GM19351 (cell line): Measurements from ENCODE around the gene EIF3CL.
"Not testable (repeated sequence)": the region's sequence is repeated elsewhere in the genome, so short reads cannot be mapped to it uniquely, and the experiment has no call there.

ENCODE experiments used
- ATAC-seq: cut with Tn5 transposase; IDR thresholded peaks from one replicate; pipeline ENCODE4 v1.9.1; 2021; ENCODE audit warnings: mild to moderate bottlenecking, moderate library complexity; ENCODE audit not compliant: unreplicated experiment

Gene EIF3CL, protein sequence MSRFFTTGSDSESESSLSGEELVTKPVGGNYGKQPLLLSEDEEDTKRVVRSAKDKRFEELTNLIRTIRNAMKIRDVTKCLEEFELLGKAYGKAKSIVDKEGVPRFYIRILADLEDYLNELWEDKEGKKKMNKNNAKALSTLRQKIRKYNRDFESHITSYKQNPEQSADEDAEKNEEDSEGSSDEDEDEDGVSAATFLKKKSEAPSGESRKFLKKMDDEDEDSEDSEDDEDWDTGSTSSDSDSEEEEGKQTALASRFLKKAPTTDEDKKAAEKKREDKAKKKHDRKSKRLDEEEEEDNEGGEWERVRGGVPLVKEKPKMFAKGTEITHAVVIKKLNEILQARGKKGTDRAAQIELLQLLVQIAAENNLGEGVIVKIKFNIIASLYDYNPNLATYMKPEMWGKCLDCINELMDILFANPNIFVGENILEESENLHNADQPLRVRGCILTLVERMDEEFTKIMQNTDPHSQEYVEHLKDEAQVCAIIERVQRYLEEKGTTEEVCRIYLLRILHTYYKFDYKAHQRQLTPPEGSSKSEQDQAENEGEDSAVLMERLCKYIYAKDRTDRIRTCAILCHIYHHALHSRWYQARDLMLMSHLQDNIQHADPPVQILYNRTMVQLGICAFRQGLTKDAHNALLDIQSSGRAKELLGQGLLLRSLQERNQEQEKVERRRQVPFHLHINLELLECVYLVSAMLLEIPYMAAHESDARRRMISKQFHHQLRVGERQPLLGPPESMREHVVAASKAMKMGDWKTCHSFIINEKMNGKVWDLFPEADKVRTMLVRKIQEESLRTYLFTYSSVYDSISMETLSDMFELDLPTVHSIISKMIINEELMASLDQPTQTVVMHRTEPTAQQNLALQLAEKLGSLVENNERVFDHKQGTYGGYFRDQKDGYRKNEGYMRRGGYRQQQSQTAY

DNA sequence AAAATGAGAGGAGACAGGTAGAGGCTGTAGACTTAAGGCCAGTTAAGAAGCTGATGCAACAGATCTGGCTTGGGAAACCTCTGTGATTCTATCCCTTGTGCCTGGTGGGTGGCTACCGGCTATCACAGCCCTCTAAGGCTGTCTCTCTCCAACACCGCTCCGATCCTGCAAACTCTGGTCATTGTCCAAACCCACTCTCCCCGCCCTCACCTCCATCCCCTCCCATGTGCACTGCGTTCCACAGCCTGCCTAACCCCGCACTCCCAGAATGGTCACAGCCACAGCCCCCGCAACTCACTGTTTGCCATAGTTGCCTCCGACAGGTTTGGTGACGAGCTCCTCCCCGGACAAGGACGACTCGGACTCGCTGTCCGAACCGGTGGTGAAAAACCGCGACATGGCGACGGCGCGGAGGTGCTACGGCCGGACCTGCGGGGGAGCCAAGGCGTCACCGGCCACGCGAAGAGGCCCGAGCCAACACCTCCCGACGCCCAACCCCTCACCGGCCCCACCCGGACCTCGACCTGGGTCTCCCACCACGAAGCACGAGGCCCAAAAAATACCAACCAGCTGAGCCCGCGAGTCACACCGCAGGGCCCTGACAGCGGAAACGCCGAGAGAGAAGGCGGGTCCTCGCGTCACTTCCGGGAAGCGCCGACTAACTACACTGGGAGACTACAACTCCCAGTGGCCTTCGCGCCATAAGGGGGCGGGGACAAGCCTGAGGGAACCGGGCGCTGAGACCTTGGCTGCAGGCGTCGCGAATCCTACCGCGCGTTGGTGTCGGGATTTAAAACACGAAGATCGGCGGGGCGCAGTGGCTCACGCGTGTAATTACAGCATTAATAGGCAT is at the start of gene EIF3CL:
Gene EIF3CL, minus strand, starts transcription at position 622 of the 853 bp plus-strand sequence. Its CDS starts 223 bp downstream, at position 399.
- peak; percentile 99 for ATAC-seq

DNA sequence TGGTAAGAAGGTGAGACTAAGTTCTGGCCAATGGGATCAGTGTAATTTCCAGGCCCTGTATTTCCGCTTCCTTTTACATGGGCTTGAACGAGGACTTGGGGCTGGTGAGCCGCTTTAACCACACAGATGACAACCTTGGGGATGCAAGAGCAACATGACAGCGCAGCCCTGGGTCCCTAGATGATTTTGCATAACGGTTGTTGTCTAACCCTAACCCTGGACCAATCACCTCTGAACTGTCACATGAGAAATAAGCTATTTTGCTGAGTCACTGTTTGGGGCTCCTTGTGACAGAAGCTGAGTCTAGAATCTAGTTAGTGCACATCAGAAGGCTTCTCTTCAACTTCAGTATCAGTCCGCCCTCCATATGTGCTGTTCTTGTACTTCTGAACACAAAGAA is 43.4 kb upstream of the EIF3CL start:
- not testable (repeated sequence) for ATAC-seq

DNA sequence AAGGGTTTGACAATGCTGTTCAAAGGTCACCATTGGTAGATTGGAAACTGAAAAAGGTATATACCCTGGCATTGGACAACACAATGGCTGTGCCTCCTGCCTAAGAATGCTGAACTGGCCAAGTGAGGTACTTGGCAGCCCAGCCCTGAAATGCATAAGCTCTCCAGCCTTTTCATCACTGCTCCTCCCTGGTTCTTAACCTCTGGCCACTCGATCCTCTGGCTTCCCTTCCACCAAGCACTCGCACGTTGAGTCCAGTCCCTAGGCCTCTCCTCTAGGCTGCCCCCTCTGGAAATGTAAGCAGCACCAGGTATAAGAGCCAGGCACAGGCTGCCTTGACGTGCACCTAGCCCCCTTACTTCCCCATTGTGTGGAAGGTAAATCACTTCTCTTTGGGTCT is 42.7 kb upstream of the EIF3CL start:
- not testable (repeated sequence) for ATAC-seq

DNA sequence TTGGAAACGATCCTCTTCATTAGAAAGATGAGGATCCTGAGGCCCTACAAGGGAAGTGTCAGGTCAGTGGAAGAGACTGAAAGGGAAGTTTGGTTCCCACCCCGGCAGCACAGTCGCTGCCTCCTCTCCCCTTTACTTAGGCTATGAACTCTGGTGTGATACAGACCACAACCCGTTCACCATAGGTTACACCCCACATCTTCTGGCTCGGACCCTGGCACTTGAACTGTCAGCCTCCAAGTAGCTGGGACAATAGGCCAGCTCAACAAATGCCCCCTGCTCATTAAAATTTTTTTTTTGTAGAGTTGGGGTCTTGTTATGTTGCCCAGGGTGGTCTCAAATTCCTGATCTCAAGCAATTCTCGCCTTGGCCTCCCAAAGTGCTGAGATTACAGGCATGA is 40.3 kb upstream of the EIF3CL start:
- ATAC-seq, result not testable (repeated sequence)

DNA sequence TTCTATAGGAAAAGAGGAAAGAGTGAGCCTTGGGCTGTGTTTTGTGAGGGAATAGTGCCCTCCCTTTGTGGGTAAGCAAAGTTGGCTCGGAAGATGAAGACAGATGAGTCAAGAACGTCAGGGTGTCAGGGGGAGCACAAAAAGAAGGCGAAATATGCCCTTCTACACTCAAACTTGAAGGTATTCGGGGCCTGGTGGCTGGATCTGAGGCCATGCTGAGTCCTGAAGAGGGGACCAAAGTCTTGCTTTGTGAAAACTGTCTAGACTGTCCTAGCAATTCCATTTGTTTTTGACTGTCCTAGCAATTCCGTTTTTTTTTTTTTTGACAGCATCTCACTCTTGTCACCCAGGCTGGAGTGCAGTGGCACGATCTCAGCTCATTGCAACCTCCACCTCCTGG is 35.3 kb upstream of the EIF3CL start:
- ATAC-seq, result not testable (repeated sequence)

DNA sequence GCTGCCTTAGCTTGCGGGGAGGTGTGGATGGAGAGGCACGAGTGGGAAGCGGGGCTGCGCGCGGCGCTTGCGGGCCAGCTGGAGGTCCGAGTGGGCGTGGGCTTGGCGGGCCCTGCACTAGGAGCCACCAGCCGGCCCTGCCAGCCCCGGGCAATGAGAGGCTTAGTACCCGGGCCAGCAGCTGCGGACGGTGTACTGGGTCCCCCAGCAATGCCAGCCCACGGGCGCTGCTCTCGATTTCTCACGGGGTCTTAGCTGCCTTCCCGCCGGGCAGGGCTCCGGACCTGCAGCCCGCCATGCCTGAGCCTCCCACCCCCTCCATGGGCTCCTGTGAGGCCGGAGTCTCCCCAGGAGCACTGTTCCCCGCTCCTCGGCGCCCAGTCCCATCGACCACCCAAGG is 31.7 kb upstream of the EIF3CL start:
- not testable (repeated sequence) for ATAC-seq

DNA sequence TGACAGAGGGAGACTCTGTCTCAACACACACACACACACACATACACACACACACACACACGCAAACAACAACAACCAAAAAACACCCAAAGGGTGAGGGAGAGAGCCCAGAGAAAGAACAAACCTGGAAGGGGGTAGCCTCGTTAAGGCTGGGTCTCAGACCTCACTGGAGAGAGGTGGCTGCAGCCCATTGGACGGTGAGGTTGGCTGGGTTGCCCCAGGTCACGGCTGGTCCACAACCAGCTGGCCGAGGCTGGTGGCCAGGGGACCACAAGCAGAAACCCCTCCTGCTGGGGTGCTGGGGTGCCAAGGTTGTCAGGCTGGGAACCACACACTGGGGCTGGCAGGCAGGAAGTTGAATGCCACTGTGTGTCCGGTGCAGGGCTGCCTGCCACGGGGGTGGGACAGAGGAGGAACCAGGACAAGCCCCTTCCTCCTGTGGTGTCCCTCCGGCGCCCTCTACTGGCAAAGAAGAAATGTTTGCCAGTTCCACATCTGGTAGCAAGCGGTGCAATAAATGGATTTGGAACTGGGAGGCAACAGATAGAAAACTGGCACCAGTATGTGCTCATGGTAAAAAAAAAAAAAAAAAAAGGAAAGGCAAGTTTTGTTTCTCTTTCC is 22.5 kb upstream of the EIF3CL start:
- peak; percentile 50 for ATAC-seq

DNA sequence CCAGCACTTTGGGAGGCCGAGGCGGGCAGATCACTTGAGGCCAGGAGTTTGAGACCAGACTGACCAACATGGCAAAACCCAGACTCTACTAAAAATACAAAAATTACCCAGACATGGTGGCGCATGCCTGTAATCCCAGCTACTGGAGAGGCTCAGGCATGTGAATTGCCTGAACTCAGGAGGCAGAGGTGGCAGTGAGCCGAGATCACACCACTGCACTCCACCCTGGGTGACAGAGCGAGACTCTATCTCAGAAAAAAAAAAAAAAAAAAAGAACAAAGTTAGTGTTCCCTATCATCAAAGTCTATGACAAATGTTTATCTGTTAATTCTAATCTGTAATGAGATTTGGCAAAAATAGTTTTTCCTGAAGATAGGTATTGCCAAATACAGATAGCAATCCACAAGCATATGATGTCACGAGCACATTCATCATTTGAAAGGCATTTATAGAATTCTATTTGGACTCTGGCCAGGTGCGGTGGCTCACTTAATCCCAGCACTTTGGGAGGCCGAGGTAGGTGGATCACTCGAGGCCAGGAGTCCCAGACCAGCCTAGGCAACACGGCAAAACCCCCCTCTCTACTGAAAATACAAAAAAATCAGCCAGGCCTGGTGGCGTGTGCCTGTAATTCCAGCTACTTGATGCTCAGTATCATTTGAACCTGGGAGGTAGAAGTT is 17.6 kb upstream of the EIF3CL start:
- not testable (repeated sequence) for ATAC-seq

DNA sequence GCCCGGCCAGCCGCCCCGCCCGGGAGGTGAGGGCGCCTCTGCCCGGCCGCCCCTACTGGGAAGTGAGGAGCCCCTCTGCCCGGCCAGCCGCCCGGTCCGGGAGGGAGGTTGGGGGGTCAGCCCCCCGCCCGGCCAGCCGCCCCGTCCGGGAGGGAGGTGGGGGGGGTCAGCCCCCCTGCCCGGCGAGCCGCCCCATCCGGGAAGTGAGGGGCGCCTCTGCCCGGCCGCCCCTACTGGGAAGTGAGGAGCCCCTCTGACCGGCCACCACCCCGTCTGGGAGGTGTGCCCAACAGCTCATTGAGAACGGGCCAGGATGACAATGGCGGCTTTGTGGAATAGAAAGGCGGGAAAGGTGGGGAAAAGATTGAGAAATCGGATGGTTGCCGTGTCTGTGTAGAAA is 13.4 kb upstream of the EIF3CL start:
- ATAC-seq, result not testable (repeated sequence)

DNA sequence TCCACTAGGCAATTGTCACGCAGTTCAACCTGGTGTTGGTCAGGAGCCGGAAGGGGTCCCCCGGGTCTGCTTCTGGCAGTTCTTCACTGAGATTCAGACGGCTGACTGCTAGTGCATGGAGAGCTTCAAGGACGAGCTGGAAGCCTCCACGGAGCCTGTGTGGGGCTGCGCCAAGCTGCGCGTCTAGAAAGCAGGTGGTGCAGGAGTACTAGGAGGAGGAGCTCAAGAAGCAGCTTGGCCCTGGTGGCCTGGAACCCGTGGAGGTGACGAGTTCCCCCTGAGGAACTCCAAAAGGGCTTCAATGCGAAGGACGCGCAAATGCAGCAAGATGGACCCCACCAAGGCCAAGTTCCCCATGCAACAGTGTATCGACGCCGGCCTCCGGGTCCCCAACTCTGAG is 10.9 kb upstream of the EIF3CL start:
- ATAC-seq, result not testable (repeated sequence)

DNA sequence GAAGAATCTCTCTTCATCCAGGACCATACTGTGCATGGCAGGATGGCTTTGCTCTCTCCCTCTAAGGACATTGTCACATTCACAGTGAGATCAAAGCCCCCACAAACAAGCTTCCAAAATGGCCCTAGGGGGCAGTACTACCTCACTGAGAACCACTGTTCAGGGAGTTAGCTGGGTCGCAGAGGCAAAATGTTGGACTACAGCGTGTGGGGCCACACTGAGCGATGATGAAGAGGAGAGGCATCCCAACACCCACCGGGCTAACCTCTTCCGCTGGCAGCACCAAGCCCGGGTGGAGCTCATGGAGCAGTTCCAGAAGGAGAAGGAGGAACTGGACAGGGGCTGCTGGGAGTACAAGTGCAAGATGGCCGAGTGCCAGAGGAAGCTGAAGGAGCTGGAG is 9.9 kb upstream of the EIF3CL start:
- ATAC-seq, result not testable (repeated sequence)

DNA sequence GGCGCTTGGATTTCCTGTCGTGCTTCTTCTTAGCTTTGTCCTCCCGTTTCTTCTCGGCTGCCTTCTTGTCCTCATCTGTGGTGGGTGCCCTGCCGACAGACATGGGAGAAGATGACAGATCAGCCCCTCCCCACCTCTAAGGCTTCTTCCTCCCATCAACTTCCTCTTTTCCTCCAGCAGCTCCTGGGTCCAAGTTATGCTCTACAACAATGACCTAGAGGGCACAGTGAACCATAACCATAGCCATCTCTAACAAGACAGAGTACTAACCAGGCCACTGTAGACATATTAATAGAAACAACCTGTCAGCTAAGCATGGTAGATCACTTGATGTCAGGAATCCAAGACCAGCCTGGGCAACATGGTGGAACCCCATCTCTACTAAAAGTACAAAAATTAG is 11.6 kb downstream of the EIF3CL start:
- not testable (repeated sequence) for ATAC-seq

DNA sequence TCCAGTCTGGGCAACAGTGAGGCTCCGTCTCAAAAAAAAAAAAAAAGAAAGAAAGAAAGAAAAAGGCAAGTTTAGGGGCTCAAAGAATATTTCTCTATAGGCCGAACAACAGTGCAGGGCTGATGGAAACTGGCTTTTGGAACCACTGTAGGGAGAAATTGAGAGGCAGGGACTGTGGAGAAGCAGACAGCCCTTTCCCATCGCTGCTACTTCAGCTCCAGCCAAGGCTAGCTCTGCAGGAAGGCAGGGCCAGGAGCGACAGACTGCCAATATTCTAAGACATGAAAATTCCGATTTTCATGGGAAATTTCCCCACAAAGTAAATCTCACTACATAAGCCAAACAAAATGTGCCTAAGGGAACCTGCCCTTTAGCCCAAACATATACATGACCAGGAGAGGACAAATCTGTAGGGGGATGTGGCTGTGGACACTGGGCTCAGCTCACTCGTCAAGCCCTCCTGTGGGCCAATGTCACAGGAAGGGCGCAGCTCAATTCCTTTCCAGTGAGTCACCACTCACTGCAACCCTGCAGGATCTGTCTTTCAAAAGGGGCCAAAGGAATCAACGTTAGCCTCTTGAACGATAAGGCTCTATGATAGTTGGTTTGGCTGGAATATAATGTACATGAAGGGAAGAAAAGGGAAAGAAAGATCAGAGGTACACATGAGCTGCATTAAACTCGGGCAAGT is 21.3 kb downstream of the EIF3CL start:
- not testable (repeated sequence) for ATAC-seq

DNA sequence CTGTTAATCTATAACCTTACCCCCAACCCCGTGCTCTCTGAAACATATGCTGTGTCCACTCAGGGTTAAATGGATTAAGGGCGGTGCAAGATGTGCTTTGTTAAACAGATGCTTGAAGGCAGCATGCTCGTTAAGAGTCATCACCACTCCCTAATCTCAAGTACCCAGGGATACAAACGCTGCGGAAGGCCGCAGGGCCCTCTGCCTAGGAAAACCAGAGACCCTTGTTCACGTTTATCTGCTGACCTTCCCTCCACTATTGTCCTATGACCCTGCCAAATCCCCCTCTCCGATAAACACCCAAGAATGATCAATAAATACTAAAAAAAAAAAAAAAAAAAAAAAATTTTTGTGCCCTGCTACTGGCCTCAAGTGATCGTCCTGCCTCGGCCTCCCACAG is 25.8 kb downstream of the EIF3CL start:
- ATAC-seq, result not testable (repeated sequence)

DNA sequence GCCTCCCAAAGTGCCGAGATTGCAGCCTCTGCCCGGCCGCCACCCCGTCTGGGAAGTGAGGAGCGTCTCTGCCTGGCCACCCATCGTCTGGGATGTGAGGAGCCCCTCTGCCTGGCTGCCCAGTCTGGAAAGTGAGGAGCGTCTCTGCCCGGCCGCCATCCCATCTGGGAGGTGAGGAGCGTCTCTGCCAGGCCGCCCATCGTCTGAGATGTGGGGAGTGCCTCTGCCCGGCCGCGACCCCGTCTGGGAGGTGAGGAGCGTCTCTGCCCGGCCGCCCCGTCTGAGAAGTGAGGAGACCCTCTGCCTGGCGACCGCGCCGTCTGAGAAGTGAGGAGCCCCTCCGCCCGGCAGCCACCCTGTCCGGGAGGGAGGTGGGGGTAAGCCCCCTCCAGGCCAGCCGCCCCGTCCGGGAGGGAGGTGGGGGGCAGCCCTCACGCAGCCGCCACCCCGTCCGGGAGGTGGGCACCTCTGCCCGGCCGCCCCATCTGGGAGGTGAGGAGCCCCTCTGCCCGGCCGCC is 26.5 kb downstream of the EIF3CL start:
- not testable (repeated sequence) for ATAC-seq

DNA sequence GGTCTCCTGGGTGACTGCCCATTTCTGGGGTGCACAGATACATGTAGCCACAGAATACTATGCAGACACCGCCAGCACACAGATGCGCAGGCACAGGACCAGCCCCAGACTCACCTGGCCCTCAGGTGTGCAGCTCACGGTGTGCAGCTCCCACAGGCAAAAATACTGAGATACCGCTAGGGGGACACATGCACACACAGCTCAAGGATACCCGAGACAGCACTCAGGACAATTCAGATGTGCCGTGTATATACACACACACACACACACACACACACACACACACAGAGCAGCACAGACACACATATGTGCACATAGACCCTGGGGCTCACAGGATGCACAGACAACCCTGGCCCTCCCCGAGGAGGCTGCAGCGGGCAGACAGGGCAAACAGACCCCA is 28.5 kb downstream of the EIF3CL start:
- not testable (repeated sequence) for ATAC-seq

DNA sequence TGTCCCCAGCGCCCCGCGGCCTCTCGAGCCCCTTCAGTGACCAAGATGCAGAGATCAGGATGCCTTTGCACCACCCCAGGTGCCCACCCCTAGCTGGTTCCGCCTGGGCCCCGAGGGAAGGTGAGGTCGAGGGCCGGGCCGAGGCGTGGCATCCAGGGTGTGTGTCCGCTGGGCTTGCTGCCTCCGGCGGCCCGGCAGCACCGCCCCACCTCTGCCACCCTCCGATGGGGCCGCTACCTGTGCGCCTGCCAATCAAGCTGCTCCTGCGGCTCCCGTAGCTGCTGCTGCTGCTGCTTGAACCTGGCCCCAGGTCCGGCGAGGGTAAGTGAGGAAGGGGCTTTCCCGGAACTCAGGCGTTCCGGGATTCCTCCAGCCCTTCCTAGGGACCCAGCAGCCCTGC is 29.4 kb downstream of the EIF3CL start:
- ATAC-seq, result not testable (repeated sequence)

DNA sequence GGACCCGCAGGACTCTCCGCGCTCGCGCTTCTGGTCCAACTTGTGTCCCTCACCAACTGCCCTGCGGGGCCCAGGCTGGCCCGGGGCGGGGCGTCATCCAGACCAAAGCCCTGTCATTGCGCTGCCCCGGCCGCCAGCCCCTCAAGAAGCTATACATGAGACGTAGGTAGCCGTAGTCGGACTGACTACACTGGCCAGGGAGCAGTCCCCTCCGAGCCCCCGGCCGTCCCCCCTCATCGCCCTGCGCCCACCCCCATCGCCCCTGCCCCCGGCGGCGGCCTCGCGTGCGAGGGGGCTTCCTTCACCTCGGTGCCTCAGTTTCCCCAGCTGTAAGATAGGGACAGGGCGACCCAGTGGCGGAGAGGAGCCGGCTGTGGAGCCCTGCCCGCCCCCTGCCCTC is 35.7 kb downstream of the EIF3CL start:
- ATAC-seq, result not testable (repeated sequence)
